Measurements from ENCODE around the gene PDE2A. TPM values are rescaled to one million over a fixed set of nuclear protein-coding genes. Genes with fewer than 3 reads are reported as not detected.

The PDE2A gene
- polyA plus RNA-seq, 2 of the 4 experiments (the other 2 are of a cell fraction) = 0.62 to 1.5 TPM

DNA sequence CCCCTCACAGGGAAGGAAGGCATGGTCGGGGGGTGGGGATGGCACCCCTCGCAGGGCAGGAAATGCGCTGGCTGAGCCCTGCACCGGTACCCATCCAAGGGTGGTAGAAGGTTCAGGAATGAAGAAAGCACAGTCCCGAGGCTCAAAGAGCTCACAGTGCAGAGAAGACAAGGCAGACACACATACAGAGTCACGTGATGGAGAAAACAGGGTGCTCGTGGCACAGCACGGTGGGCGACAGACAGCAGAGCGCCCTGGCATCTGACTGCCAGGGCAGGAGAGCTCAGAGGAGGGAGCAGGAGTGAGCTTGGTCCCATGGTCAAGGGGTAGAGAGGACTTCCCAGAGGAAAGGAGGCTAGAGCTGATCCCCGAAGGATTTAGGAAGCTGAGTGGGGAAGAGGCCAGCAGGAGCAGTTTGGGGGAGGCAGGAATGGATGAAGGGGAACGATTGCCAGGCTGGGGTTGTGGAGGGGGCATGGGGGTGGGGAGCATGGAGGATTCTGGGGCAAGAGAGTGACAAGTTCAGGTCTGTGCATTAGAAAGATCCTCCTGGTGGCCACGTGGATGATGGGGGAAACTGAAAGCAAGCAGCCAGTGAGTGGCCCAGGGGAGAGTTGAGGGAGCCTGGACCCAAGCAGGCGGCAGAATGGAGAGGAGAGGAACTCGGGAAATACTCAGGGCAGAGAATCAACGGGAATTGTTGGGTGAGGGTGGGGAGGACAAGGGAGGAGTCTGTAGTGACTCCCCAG lies 43.9 kb downstream of the PDE2A start:
- ATAC-seq (peak in 1 of 2 experiments; percentile 27; a peak in 2 of 6 replicates), FAIRE-seq (no peak), DNase-seq (ENCODE audit: low read depth in 1 of 2, low spot score in 1 of 2) (no peak)
- no peak overlapping the region for H3K4me3 ChIP-seq
- ChIA-PET POLR2A (no interaction called here), CTCF (interaction anchor here (1.3 to 3.7 kb wide), 4 partner anchors 13 to 54 kb away, joined by 3 to 23 read pairs (median 8); no protein-coding TSS in a partner anchor)
- no peaks in the 10 kb centered on the region for H3K4me1 ChIP-seq
- H3K4me2 ChIP-seq = no peak overlapping the region
- H3K27ac ChIP-seq = no peak overlapping the region
- 51% methylated on average over 15 of the region's 16 CpGs for WGBS (ENCODE audit: missing lambda C conversion rate)
- no peaks in the 10 kb centered on the region for H3K9me3 ChIP-seq
- TF ChIP-seq EHMT2 (IDR thresholded peaks at IDR 0.05; ENCODE audit: low read depth) = no peak
- TF ChIP-seq, protein P1, sequence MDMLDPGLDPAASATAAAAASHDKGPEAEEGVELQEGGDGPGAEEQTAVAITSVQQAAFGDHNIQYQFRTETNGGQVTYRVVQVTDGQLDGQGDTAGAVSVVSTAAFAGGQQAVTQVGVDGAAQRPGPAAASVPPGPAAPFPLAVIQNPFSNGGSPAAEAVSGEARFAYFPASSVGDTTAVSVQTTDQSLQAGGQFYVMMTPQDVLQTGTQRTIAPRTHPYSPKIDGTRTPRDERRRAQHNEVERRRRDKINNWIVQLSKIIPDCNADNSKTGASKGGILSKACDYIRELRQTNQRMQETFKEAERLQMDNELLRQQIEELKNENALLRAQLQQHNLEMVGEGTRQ (IDR thresholded peaks at IDR 0.05) = peak; percentile 32; the same call in 1 of the 2 replicates

DNA sequence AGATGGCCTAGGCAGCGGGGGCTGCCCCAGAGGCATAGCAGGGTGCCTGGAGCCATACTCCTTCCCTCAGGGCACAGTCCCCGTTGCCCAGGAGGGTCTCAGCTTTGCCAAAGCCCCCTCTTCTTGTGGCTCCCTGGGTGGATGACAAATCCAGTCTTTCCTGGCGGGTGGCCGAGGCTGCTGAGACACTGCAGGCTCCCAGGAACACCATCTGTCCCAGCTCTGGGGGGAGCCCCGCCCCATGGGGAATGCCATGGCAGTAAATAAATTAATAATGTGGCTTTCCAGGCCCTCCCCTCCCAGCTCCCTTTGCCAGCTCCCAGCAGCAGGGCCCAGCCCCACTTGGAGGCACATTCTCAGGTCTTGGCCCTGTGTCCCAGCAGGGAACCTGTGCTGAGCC lies 45.0 kb downstream of the PDE2A start:
- no peaks in the 10 kb centered on the region for H3K4me1 ChIP-seq
- POLR2A ChIA-PET = no interaction called here
- no peak overlapping the region for H3K4me3 ChIP-seq
- TF ChIP-seq FOSB (CRISPR knock-in tag; IDR thresholded peaks at IDR 0.05) (no peak), RARB (CRISPR knock-in tag; IDR thresholded peaks at IDR 0.05) (no peak), JUN (IDR thresholded peaks at IDR 0.05) (no peak), TP53 (CRISPR knock-in tag; IDR thresholded peaks at IDR 0.05) (no peak), RCOR1 (IDR thresholded peaks at IDR 0.05; ENCODE audit: low read depth, low read length) (no peak), RNF2 (IDR thresholded peaks at IDR 0.05; ENCODE audit: borderline replicate concordance, low read depth) (no peak), NFE2L2 (conservative IDR thresholded peaks at IDR 0.05; ENCODE audit: low read length) (no peak), ESRRA (IDR thresholded peaks at IDR 0.05; ENCODE audit: borderline replicate concordance, low read length) (no peak), TFCP2L1 (CRISPR knock-in tag; IDR thresholded peaks at IDR 0.05) (no peak)
- TF ChIP-seq, protein P2, sequence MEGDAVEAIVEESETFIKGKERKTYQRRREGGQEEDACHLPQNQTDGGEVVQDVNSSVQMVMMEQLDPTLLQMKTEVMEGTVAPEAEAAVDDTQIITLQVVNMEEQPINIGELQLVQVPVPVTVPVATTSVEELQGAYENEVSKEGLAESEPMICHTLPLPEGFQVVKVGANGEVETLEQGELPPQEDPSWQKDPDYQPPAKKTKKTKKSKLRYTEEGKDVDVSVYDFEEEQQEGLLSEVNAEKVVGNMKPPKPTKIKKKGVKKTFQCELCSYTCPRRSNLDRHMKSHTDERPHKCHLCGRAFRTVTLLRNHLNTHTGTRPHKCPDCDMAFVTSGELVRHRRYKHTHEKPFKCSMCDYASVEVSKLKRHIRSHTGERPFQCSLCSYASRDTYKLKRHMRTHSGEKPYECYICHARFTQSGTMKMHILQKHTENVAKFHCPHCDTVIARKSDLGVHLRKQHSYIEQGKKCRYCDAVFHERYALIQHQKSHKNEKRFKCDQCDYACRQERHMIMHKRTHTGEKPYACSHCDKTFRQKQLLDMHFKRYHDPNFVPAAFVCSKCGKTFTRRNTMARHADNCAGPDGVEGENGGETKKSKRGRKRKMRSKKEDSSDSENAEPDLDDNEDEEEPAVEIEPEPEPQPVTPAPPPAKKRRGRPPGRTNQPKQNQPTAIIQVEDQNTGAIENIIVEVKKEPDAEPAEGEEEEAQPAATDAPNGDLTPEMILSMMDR (IDR thresholded peaks at IDR 0.05) = no peak
- TF ChIP-seq, protein P3, sequence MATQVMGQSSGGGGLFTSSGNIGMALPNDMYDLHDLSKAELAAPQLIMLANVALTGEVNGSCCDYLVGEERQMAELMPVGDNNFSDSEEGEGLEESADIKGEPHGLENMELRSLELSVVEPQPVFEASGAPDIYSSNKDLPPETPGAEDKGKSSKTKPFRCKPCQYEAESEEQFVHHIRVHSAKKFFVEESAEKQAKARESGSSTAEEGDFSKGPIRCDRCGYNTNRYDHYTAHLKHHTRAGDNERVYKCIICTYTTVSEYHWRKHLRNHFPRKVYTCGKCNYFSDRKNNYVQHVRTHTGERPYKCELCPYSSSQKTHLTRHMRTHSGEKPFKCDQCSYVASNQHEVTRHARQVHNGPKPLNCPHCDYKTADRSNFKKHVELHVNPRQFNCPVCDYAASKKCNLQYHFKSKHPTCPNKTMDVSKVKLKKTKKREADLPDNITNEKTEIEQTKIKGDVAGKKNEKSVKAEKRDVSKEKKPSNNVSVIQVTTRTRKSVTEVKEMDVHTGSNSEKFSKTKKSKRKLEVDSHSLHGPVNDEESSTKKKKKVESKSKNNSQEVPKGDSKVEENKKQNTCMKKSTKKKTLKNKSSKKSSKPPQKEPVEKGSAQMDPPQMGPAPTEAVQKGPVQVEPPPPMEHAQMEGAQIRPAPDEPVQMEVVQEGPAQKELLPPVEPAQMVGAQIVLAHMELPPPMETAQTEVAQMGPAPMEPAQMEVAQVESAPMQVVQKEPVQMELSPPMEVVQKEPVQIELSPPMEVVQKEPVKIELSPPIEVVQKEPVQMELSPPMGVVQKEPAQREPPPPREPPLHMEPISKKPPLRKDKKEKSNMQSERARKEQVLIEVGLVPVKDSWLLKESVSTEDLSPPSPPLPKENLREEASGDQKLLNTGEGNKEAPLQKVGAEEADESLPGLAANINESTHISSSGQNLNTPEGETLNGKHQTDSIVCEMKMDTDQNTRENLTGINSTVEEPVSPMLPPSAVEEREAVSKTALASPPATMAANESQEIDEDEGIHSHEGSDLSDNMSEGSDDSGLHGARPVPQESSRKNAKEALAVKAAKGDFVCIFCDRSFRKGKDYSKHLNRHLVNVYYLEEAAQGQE (IDR thresholded peaks at IDR 0.05) = no peak
- WGBS (ENCODE audit: missing lambda C conversion rate) = 71% methylated on average over 5 of the region's 5 CpGs
- H3K4me2 ChIP-seq = no peak overlapping the region
- FAIRE-seq = no peak
- H3K27ac ChIP-seq = no peak overlapping the region
- no peak for DNase-seq (ENCODE audit: low read depth in 1 of 2, low spot score in 1 of 2)
- ATAC-seq = no peak
- H3K9me3 ChIP-seq = no peaks in the 10 kb centered on the region
- CTCF ChIA-PET = interaction anchor here (0.6 to 3.7 kb wide), 5 partner anchors 14 to 168 kb away, joined by 3 to 23 read pairs (median 4); no protein-coding TSS in a partner anchor

DNA sequence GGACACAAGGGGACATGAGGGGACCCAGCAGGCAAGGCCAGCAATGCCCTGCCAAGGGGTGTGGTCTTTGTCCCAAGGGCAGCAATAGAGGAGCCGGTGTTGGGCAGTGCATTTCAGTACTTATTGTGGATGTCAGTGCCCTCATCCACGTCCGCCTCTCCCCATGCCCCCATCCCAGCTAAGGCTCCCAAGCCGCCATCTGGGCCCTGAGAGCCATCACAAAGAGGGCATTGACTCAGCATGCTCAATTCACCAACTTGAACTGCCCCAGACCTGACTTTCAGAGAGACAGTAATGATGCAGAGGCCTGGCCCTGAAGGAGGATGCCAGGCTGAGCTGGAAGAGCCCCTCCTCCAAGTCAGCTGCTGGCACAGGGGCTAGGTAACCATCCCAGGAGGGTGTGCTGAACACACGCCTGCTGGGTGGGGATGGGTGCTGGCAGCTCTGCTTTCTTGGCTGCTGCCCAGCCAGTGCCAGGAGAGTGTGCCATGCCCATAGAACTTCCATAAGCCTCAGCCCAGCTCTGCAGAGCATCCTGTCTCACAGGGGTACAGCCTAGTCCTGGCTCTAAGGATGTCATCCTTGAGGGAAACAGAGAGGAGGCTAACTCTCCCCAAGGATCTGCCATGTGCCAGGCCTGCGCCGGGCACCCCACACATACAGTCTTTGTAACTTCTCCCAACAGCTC lies 46.5 kb downstream of the PDE2A start:
- no peak overlapping the region for H3K4me2 ChIP-seq
- no peak for FAIRE-seq
- ChIA-PET CTCF (interaction anchor here (1.1 to 3.7 kb wide), 4 partner anchors 9 to 57 kb away, joined by 3 to 23 read pairs (median 6); no protein-coding TSS in a partner anchor), POLR2A (no interaction called here)
- H3K4me1 ChIP-seq = no peaks in the 10 kb centered on the region
- H3K9me3 ChIP-seq = no peaks in the 10 kb centered on the region; the same call in 2 of the 3 replicates
- no peak for ATAC-seq
- whole genome bisulfite sequencing (ENCODE audit: missing lambda C conversion rate) = 84% methylated on average over 7 of the region's 7 CpGs
- DNase-seq (ENCODE audit: low read depth in 1 of 2, low spot score in 1 of 2) = no peak
- no peak overlapping the region for H3K27ac ChIP-seq
- TF ChIP-seq, protein P4, sequence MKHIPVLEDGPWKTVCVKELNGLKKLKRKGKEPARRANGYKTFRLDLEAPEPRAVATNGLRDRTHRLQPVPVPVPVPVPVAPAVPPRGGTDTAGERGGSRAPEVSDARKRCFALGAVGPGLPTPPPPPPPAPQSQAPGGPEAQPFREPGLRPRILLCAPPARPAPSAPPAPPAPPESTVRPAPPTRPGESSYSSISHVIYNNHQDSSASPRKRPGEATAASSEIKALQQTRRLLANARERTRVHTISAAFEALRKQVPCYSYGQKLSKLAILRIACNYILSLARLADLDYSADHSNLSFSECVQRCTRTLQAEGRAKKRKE (CRISPR knock-in tag; IDR thresholded peaks at IDR 0.05; ENCODE audit: low read depth) = no peak
- no peak for TF ChIP-seq FOSL2 (IDR thresholded peaks at IDR 0.05)
- no peak for TF ChIP-seq FOSL2 (CRISPR knock-in tag; IDR thresholded peaks at IDR 0.05)
- no peak for TF ChIP-seq HOXB13 (CRISPR knock-in tag; IDR thresholded peaks at IDR 0.05; ENCODE audit: low read depth)
- no peak for TF ChIP-seq HDAC2 (IDR thresholded peaks at IDR 0.05)
- no peak overlapping the region for H3K4me3 ChIP-seq

Data from A549 (cell line).